Thyroid gland (tissue), 4 donors: Measurements from ENCODE around the gene RSRC1.

ENCODE experiments used
- POLR2A ChIP-seq, 2 donors: fragments of 450-650 bp; IDR thresholded peaks; one replicate each; pipeline ENCODE4 v1.6.1; 2017; ENCODE audit warnings: antibody characterized with exemption in 2 of 2, mild to moderate bottlenecking in 2 of 2, moderate library complexity in 1 of 2
- TF ChIP-seq, protein P1 (sequence below), 6 experiments: fragments of 200-600 bp in 3 of 6; fragments of 450-650 bp in 3 of 6; sonication (generic) in 3 of 6; IDR thresholded peaks; one replicate each; pipeline ENCODE4 v1.5.1; 2016 to 2019; ENCODE audit warnings: antibody characterized with exemption in 6 of 6, mild to moderate bottlenecking in 2 of 6, inconsistent platforms in 1 of 6, moderate library complexity in 1 of 6

GRCh38 chr3:158508481-158508880, 398.6 kb downstream of the RSRC1 start:
- TF ChIP-seq, protein P1, sequence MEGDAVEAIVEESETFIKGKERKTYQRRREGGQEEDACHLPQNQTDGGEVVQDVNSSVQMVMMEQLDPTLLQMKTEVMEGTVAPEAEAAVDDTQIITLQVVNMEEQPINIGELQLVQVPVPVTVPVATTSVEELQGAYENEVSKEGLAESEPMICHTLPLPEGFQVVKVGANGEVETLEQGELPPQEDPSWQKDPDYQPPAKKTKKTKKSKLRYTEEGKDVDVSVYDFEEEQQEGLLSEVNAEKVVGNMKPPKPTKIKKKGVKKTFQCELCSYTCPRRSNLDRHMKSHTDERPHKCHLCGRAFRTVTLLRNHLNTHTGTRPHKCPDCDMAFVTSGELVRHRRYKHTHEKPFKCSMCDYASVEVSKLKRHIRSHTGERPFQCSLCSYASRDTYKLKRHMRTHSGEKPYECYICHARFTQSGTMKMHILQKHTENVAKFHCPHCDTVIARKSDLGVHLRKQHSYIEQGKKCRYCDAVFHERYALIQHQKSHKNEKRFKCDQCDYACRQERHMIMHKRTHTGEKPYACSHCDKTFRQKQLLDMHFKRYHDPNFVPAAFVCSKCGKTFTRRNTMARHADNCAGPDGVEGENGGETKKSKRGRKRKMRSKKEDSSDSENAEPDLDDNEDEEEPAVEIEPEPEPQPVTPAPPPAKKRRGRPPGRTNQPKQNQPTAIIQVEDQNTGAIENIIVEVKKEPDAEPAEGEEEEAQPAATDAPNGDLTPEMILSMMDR (IDR thresholded peaks at IDR 0.05), result no peak
- no peak for TF ChIP-seq POLR2A (IDR thresholded peaks at IDR 0.05)
